HepG2 (cell line): ENCODE measurements around the gene ANAPC2. TPM values are rescaled to one million over a fixed set of nuclear protein-coding genes. Genes with fewer than 3 reads are reported as not detected.

Experiments used
- BRD4 ChIP-seq: sonication (generic); formaldehyde crosslinking; IDR thresholded peaks from 2 replicates; pipeline ENCODE4 v1.4.0; 2020; ENCODE audit warnings: missing genetic modification reagents
- CAMTA2 ChIP-seq: sonication (generic); formaldehyde crosslinking; IDR thresholded peaks from 2 replicates; pipeline ENCODE4 v1.4.0; 2020; ENCODE audit warnings: mild to moderate bottlenecking, missing genetic modification reagents, borderline replicate concordance
- HCFC1 ChIP-seq: fragments of 150-350 bp; IDR thresholded peaks from 2 replicates; pipeline ENCODE4 v1.6.1; 2014; ENCODE audit warnings: low read depth, low read length
- HDAC2 ChIP-seq: sonication (generic); formaldehyde crosslinking; IDR thresholded peaks from 2 replicates; pipeline ENCODE4 v1.4.0; 2020; ENCODE audit warnings: missing genetic modification reagents
- JDP2 ChIP-seq: sonication (generic); formaldehyde crosslinking; IDR thresholded peaks from 2 replicates; pipeline ENCODE4 v1.8.1; 2022; ENCODE audit warnings: missing genetic modification reagents, borderline replicate concordance
- LCORL ChIP-seq, 2 experiments: fragments of 450-650 bp in 1 of 2; sonication (generic) in 1 of 2; formaldehyde crosslinking in 1 of 2; IDR thresholded peaks; 2 replicates each; pipeline versions ENCODE4 v1.5.0 to v1.6.1; 2017 to 2020; ENCODE audit warnings: antibody characterized with exemption in 1 of 2, missing genetic modification reagents in 1 of 2
- MBD4 ChIP-seq: IDR thresholded peaks from 2 replicates; pipeline ENCODE4 v1.6.1; 2012; ENCODE audit warnings: low read length, inconsistent platforms, borderline replicate concordance
- NKX3-1 ChIP-seq: sonication (generic); formaldehyde crosslinking; IDR thresholded peaks from 2 replicates; pipeline ENCODE4 v1.5.0; 2020; ENCODE audit warnings: missing genetic modification reagents
- PITX1 ChIP-seq: sonication (generic); formaldehyde crosslinking; IDR thresholded peaks from 2 replicates; pipeline ENCODE4 v1.5.1; 2020; ENCODE audit warnings: mild to moderate bottlenecking, missing genetic modification reagents
- SETDB1 ChIP-seq: sonication (generic); formaldehyde crosslinking; IDR thresholded peaks from 2 replicates; pipeline ENCODE4 v1.5.1; 2020; ENCODE audit warnings: missing genetic modification reagents, mild to moderate bottlenecking, borderline replicate concordance
- ZC3H13 ChIP-seq: sonication (generic); formaldehyde crosslinking; IDR thresholded peaks from 2 replicates; pipeline ENCODE4 v1.8.1; 2023; ENCODE audit warnings: mild to moderate bottlenecking, missing genetic modification reagents, moderate library complexity
- ZNF260 ChIP-seq: sonication (generic); formaldehyde crosslinking; IDR thresholded peaks from 2 replicates; pipeline ENCODE4 v1.4.0; 2020; ENCODE audit warnings: missing genetic modification reagents, low read depth, mild to moderate bottlenecking, borderline replicate concordance
- ZNF34 ChIP-seq: sonication (generic); formaldehyde crosslinking; IDR thresholded peaks from 2 replicates; pipeline ENCODE4 v1.4.0; 2020; ENCODE audit warnings: mild to moderate bottlenecking, missing genetic modification reagents, borderline replicate concordance
- ZNF383 ChIP-seq: sonication (generic); formaldehyde crosslinking; IDR thresholded peaks from 2 replicates; pipeline ENCODE4 v1.4.0; 2020; ENCODE audit warnings: missing genetic modification reagents, mild to moderate bottlenecking, borderline replicate concordance
- ZNF776 ChIP-seq: sonication (generic); formaldehyde crosslinking; IDR thresholded peaks from 2 replicates; pipeline ENCODE4 v1.4.0; 2020; ENCODE audit warnings: mild to moderate bottlenecking, missing genetic modification reagents
- polyA plus RNA-seq, 8 experiments: library from polyadenylated mRNA; depleted of rRNA in 3 of 8; stranded (reverse) in 7 of 8; unstranded in 1 of 8; fragments of >200 nt; fragmentation: Illumina TruSeq in 4 of 8; extraction: Trizol in 4 of 8; gene quantifications; 2 replicates each; pipeline versions ENCODE4 v1.2.1 to v1.2.3, GENCODE V29; 2011 to 2016; ENCODE audit warnings: low read depth in 4 of 8, missing spikeins in 1 of 8, mixed read lengths in 1 of 8; ENCODE audit not compliant: insufficient read depth in 1 of 8
- total RNA-seq, 5 experiments: library from RNA; depleted of rRNA; stranded (reverse); fragments of >200 nt; fragmentation: Illumina TruSeq; extraction: Trizol; gene quantifications; 2 replicates each; pipeline ENCODE4 v1.2.3, GENCODE V29; 2016; ENCODE audit warnings: low read depth in 1 of 5
- TF ChIP-seq, protein P1 (sequence below): sonication (generic); formaldehyde crosslinking; IDR thresholded peaks from 2 replicates; pipeline ENCODE4 v1.4.0; 2020; ENCODE audit warnings: missing genetic modification reagents
- TF ChIP-seq, protein P2 (sequence below): sonication (generic); formaldehyde crosslinking; IDR thresholded peaks from 2 replicates; pipeline ENCODE4 v1.4.0; 2020; ENCODE audit warnings: missing genetic modification reagents, borderline replicate concordance
- TF ChIP-seq, protein P3 (sequence below): sonication (generic); formaldehyde crosslinking; IDR thresholded peaks from 2 replicates; pipeline ENCODE4 v1.8.0; 2022; ENCODE audit warnings: missing genetic modification reagents, low read depth, mild to moderate bottlenecking, borderline replicate concordance
- TF ChIP-seq, protein P4 (sequence below): IDR thresholded peaks from 2 replicates; pipeline ENCODE4 v1.6.1; 2012; ENCODE audit warnings: low read length, improper control_type of control experiment

Gene ANAPC2
- total and polyA plus RNA-seq, 2 of the 13 experiments (the other 11 are each of a cell fraction or from before 2014, with no cell fraction given), result 12.3 to 15.4 TPM

DNA sequence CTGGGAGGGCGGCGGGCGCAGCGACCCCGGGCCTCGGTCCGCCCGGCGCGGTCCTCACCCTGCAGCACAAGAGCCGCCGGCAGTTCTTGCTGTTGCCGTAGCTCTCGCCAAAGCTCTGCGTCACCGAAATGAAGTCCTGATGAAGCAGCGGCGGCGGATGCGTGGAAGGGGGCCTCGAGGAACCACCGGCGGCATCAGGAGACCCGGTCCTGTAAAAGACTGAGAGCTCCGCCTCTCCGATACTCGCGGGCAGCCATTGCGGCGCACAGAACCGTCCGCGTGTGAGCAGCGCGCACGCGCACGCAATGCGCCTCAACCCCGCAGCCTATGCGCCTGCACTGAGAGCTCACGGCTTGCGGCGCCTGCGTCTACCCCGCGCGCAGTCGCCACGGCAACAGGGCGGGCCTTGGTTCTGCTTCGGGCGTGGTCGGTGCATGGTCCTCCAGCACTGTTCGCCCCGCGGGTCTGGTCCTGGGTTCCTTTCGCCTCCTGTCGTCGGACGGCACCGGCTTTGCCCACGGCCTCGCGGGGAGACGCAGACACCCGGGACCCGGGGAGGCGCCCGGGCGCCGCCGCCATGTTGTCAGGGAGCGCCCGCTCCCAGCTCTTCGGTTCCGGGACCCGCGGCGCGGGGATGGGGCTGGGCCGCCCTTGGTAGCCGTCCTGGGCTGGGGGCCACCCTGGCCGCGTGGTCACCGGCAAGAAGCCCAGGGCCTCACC is 58.7 kb downstream of the ANAPC2 start (continued):
- TF ChIP-seq JDP2 (CRISPR knock-in tag), result no peak; the same call in 1 of the 2 replicates
- TF ChIP-seq, protein P1, sequence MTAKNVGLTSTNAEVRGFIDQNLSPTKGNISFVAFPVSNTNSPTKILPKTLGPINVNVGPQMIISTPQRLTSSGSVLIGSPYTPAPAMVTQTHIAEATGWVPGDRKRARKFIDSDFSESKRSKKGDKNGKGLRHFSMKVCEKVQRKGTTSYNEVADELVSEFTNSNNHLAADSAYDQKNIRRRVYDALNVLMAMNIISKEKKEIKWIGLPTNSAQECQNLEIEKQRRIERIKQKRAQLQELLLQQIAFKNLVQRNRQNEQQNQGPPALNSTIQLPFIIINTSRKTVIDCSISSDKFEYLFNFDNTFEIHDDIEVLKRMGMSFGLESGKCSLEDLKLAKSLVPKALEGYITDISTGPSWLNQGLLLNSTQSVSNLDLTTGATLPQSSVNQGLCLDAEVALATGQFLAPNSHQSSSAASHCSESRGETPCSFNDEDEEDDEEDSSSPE, result 0 out of 2 replicates have a peak, but pooled peaks have one; percentile 49
- TF ChIP-seq MBD4, result no peak
- peak; percentile 41 for TF ChIP-seq HDAC2 (CRISPR knock-in tag)
- TF ChIP-seq HCFC1, result no peak
- TF ChIP-seq, protein P2, sequence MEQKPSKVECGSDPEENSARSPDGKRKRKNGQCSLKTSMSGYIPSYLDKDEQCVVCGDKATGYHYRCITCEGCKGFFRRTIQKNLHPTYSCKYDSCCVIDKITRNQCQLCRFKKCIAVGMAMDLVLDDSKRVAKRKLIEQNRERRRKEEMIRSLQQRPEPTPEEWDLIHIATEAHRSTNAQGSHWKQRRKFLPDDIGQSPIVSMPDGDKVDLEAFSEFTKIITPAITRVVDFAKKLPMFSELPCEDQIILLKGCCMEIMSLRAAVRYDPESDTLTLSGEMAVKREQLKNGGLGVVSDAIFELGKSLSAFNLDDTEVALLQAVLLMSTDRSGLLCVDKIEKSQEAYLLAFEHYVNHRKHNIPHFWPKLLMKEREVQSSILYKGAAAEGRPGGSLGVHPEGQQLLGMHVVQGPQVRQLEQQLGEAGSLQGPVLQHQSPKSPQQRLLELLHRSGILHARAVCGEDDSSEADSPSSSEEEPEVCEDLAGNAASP (CRISPR knock-in tag), result peak; percentile 38
- TF ChIP-seq ZNF383 (CRISPR knock-in tag), result no peak
- TF ChIP-seq BRD4 (CRISPR knock-in tag), result peak; percentile 80; the same call in 1 of the 2 replicates
- peak; percentile 76 for TF ChIP-seq PITX1 (CRISPR knock-in tag)
- TF ChIP-seq ZNF776 (CRISPR knock-in tag), result peak; percentile 70; the same call in 1 of the 2 replicates
- TF ChIP-seq ZNF34 (CRISPR knock-in tag), result no peak
- TF ChIP-seq, protein P3, sequence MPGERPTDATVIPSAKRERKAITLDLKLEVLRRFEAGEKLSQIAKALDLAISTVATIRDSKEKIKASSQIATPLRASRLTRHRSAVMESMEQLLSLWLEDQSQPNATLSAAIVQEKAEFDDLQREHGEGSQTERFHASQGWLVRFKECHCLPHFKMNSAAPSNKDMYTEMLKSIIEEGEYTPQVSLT, result no peak
- no peak for TF ChIP-seq ZNF260 (CRISPR knock-in tag)
- TF ChIP-seq ZC3H13, result peak; percentile 81; the same call in 1 of the 2 replicates
- TF ChIP-seq SETDB1 (CRISPR knock-in tag), result no peak
- peak; percentile 45 for TF ChIP-seq NKX3-1 (CRISPR knock-in tag)
- TF ChIP-seq CAMTA2 (CRISPR knock-in tag), result no peak
- TF ChIP-seq, protein P4, sequence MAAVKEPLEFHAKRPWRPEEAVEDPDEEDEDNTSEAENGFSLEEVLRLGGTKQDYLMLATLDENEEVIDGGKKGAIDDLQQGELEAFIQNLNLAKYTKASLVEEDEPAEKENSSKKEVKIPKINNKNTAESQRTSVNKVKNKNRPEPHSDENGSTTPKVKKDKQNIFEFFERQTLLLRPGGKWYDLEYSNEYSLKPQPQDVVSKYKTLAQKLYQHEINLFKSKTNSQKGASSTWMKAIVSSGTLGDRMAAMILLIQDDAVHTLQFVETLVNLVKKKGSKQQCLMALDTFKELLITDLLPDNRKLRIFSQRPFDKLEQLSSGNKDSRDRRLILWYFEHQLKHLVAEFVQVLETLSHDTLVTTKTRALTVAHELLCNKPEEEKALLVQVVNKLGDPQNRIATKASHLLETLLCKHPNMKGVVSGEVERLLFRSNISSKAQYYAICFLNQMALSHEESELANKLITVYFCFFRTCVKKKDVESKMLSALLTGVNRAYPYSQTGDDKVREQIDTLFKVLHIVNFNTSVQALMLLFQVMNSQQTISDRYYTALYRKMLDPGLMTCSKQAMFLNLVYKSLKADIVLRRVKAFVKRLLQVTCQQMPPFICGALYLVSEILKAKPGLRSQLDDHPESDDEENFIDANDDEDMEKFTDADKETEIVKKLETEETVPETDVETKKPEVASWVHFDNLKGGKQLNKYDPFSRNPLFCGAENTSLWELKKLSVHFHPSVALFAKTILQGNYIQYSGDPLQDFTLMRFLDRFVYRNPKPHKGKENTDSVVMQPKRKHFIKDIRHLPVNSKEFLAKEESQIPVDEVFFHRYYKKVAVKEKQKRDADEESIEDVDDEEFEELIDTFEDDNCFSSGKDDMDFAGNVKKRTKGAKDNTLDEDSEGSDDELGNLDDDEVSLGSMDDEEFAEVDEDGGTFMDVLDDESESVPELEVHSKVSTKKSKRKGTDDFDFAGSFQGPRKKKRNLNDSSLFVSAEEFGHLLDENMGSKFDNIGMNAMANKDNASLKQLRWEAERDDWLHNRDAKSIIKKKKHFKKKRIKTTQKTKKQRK, result no peak
- TF ChIP-seq LCORL (IDR thresholded peaks at IDR 0.05), result no peak
- TF ChIP-seq LCORL (CRISPR knock-in tag; IDR thresholded peaks at IDR 0.05), result peak; percentile 63
